ENCODE data around the gene LIN7B. TPM values are rescaled to one million over a fixed set of nuclear protein-coding genes. Genes with fewer than 3 reads are reported as not detected.

LIN7B gene
- total RNA-seq, 1 donor from 2014 or later: 23.8 TPM

- Histone ChIP-seq H3K27ac (no peak overlapping the region), H3K36me3 (peaks cover 0 to 23% of the 10 kb centered on the region in 2 donors), H3K4me3 (no peak overlapping the region), H3K4me1 (peaks cover 20% of the 10 kb centered on the region), H3K9me3 (no peaks in the 10 kb centered on the region), H3K27me3 (no peaks in the 10 kb centered on the region)
- no peak for DNase-seq (ENCODE audit: extremely low spot score in 2 of 2)
- TF ChIP-seq CTCF (IDR thresholded peaks at IDR 0.05): no peak
- TF ChIP-seq POLR2A (IDR thresholded peaks at IDR 0.05): no peak
- no peak for TF ChIP-seq POLR2AphosphoS5 (IDR thresholded peaks at IDR 0.05; ENCODE audit: insufficient read depth in 1 of 2, low read depth in 1 of 2)
- intact Hi-C loops (cut with DNase I): no loop called here
Measured at GRCh38 chr19:49111218-49111998, 2.8 kb upstream of the LIN7B start.

- no peaks in the 10 kb centered on the region for H3K9me3 ChIP-seq
- peak overlapping the region; percentile 72 to 88 for H3K4me3 ChIP-seq
- TF ChIP-seq POLR2A (IDR thresholded peaks at IDR 0.05) (no peak), POLR2AphosphoS5 (IDR thresholded peaks at IDR 0.05; ENCODE audit: insufficient read depth in 1 of 2, low read depth in 1 of 2) (peak in 1 of 2 donors; percentile 75), CTCF (IDR thresholded peaks at IDR 0.05) (no peak)
- intact Hi-C loops (cut with DNase I): no loop called here
- no peak for DNase-seq (ENCODE audit: extremely low spot score in 2 of 2)
- peak overlapping the region; percentile 83 for H3K27ac ChIP-seq
- H3K36me3 ChIP-seq: no peaks in the 10 kb centered on the region
- no peaks in the 10 kb centered on the region for H3K27me3 ChIP-seq
- peaks cover 39% of the 10 kb centered on the region for H3K4me1 ChIP-seq
Measured at GRCh38 chr19:49114630-49115363, 627 bp downstream of the LIN7B start.

GRCh38 chr19:49116544-49116943 lies 2.4 kb downstream of the LIN7B start:
- H3K27ac ChIP-seq: no peak overlapping the region
- H3K4me1 ChIP-seq: peaks cover 42% of the 10 kb centered on the region
- H3K27me3 ChIP-seq: no peaks in the 10 kb centered on the region
- DNase-seq (ENCODE audit: extremely low spot score in 2 of 2): peak in 1 of 2 donors; percentile 72
- H3K36me3 ChIP-seq: no peaks in the 10 kb centered on the region
- TF ChIP-seq POLR2AphosphoS5 (IDR thresholded peaks at IDR 0.05; ENCODE audit: insufficient read depth in 1 of 2, low read depth in 1 of 2) (no peak), CTCF (IDR thresholded peaks at IDR 0.05) (no peak), POLR2A (IDR thresholded peaks at IDR 0.05) (no peak)
- no peaks in the 10 kb centered on the region for H3K9me3 ChIP-seq
- no peak overlapping the region for H3K4me3 ChIP-seq
- intact Hi-C loops (cut with DNase I): no loop called here

- H3K36me3 ChIP-seq: no peaks in the 10 kb centered on the region
- H3K4me3 ChIP-seq: peak overlapping the region; percentile 64 to 73
- intact Hi-C loops (cut with DNase I): no loop called here
- H3K27ac ChIP-seq: peak overlapping the region; percentile 92
- TF ChIP-seq POLR2A (IDR thresholded peaks at IDR 0.05): no peak
- no peaks in the 10 kb centered on the region for H3K27me3 ChIP-seq
- no peaks in the 10 kb centered on the region for H3K9me3 ChIP-seq
- DNase-seq (ENCODE audit: extremely low spot score in 2 of 2): peak in 1 of 2 donors; percentile 85
- H3K4me1 ChIP-seq: peaks cover 42% of the 10 kb centered on the region
Measured at GRCh38 chr19:49117677-49118564, 3.8 kb downstream of the LIN7B start.
